Thoracic aorta (tissue), 2 donors: ENCODE data around the gene FMO4. TPM values are rescaled to one million over a fixed set of nuclear protein-coding genes. Genes with fewer than 3 reads are reported as not detected.
"Not testable (repeated sequence)": the region's sequence is repeated elsewhere in the genome, so short reads cannot be mapped to it uniquely, and the experiment has no call there.

Source experiments
- ATAC-seq: fragments of 150-250 bp; one replicate; pipeline ENCODE4 v1.8.0; 2017; ENCODE audit warnings: low read depth; ENCODE audit not compliant: insufficient number of reproducible peaks, low FRiP score
- DNase-seq: peaks from one replicate; pipeline ENCODE4 v3.0.0-alpha.2; 2020; ENCODE audit warnings: low spot score
- H3K27ac ChIP-seq, 2 donors: fragments of 200-600 bp; sonication (generic); 1 replicate in 1 of 2; 2 replicates in 1 of 2; pipeline ENCODE4 v1.5.1; 2016; ENCODE audit warnings: mild to moderate bottlenecking in 2 of 2, moderate library complexity in 2 of 2
- H3K27me3 ChIP-seq: fragments of 200-600 bp; sonication (generic); replicated peaks from 2 replicates; pipeline ENCODE4 v1.6.0; 2016; ENCODE audit warnings: mild to moderate bottlenecking; ENCODE audit not compliant: insufficient read depth
- H3K36me3 ChIP-seq: fragments of 200-600 bp; sonication (generic); one replicate; pipeline ENCODE4 v1.5.1; 2016
- H3K4me1 ChIP-seq, 2 donors: fragments of 200-600 bp; sonication (generic); 1 replicate in 1 of 2; 2 replicates in 1 of 2; pipeline versions ENCODE4 v1.5.1 to v1.6.0; 2016; ENCODE audit warnings: low read depth in 2 of 2, mild to moderate bottlenecking in 1 of 2; ENCODE audit not compliant: control insufficient read depth in 1 of 2
- H3K4me3 ChIP-seq: fragments of 200-600 bp; sonication (generic); 2 replicates; pipeline ENCODE4 v1.5.1; 2016; ENCODE audit warnings: mild to moderate bottlenecking
- H3K9me3 ChIP-seq: fragments of 200-600 bp; sonication (generic); 2 replicates; pipeline ENCODE4 v1.5.1; 2016
- total RNA-seq, 2 donors: library from RNA; depleted of rRNA; stranded (reverse); fragments of >200 nt; gene quantifications; one replicate each; pipeline versions ENCODE4 v1.1.0 to v1.2.3, GENCODE V29; 2016
- TF ChIP-seq, protein P1 (sequence below): fragments of 200-600 bp; sonication (generic); IDR thresholded peaks from one replicate; pipeline ENCODE4 v1.5.1; 2019; ENCODE audit warnings: antibody characterized with exemption

Gene FMO4
- total RNA-seq, 2 donors from 2014 or later, result 10.6 to 13.8 TPM

DNA sequence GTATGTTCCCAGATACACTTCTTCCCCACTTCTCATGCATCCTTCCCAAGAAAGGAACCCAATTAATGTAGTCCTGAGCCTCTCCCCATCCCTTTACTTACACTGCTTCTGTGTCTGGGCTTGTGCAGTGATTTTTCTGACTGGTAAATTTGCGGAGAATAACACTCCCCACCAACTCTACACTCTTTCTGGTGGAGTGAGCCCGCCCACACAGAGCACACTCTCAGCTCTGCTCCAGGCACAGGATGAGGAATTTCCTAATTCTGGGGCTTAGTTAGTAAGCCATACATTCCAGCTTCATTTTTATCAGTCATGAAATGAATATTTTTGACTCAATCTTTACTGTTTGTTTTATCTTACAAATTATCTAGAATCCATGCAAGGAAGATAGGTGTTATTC is 38.6 kb downstream of the FMO4 start:
- no peak overlapping the region for H3K27ac ChIP-seq
- H3K27me3 ChIP-seq, result no peaks in the 10 kb centered on the region
- H3K4me3 ChIP-seq, result no peak overlapping the region
- ATAC-seq (no peak), DNase-seq (no peak)
- H3K9me3 ChIP-seq, result no peaks in the 10 kb centered on the region
- TF ChIP-seq, protein P1, sequence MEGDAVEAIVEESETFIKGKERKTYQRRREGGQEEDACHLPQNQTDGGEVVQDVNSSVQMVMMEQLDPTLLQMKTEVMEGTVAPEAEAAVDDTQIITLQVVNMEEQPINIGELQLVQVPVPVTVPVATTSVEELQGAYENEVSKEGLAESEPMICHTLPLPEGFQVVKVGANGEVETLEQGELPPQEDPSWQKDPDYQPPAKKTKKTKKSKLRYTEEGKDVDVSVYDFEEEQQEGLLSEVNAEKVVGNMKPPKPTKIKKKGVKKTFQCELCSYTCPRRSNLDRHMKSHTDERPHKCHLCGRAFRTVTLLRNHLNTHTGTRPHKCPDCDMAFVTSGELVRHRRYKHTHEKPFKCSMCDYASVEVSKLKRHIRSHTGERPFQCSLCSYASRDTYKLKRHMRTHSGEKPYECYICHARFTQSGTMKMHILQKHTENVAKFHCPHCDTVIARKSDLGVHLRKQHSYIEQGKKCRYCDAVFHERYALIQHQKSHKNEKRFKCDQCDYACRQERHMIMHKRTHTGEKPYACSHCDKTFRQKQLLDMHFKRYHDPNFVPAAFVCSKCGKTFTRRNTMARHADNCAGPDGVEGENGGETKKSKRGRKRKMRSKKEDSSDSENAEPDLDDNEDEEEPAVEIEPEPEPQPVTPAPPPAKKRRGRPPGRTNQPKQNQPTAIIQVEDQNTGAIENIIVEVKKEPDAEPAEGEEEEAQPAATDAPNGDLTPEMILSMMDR, result no peak
- peaks cover 14 to 20% of the 10 kb centered on the region in 2 donors for H3K4me1 ChIP-seq
- H3K36me3 ChIP-seq, result no peaks in the 10 kb centered on the region

DNA sequence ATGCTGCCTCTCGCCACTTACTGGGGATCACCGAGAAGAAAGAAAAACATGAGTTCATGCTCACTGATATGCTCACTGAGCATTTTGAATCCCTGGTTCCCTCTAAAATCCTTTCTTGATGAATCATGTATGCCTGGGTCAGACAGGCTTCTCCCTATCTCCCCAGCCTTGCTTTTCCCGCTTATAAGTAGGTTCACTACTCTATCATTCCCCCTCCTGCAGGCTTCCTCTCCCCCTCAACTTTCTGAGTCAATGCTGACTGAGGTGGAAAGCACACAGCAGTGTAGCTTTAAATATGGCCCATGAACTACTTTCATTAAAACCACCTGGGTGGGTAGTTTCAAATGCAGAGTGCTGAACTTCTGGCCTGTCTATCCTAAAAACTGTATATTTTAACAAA is 41.7 kb downstream of the FMO4 start:
- no peak for ATAC-seq
- no peak for DNase-seq
- H3K4me3 ChIP-seq, result no peak overlapping the region
- no peaks in the 10 kb centered on the region for H3K9me3 ChIP-seq
- TF ChIP-seq, protein P1, result no peak
- no peaks in the 10 kb centered on the region for H3K27me3 ChIP-seq
- no peaks in the 10 kb centered on the region for H3K36me3 ChIP-seq
- no peak overlapping the region for H3K27ac ChIP-seq
- H3K4me1 ChIP-seq, result peaks cover 18 to 25% of the 10 kb centered on the region in 2 donors

DNA sequence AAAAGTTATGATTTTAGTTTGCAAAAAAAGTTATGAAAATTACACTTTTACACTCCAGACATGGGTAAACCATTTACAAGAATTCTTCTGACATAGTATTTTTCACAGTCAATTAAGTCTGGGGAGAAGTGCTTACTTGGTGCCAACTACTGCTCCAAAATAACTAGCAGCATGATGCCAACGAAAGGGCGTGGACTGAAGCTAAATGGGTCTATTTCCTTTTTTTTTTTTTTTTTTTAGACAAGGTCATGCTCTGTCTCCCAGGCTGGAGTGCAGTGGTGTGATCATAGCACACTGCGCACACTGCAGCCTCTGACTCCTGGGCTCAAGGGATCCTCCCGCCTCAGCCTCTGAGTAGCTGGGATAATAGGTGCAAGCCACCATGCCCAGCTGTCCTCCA is 43.2 kb downstream of the FMO4 start:
- no peak overlapping the region for H3K4me3 ChIP-seq
- TF ChIP-seq, protein P1, result no peak
- ATAC-seq, result no peak
- DNase-seq, result no peak
- H3K4me1 ChIP-seq, result peaks cover 18 to 25% of the 10 kb centered on the region in 2 donors
- no peaks in the 10 kb centered on the region for H3K9me3 ChIP-seq
- H3K27me3 ChIP-seq, result no peaks in the 10 kb centered on the region
- H3K36me3 ChIP-seq, result no peaks in the 10 kb centered on the region
- no peak overlapping the region for H3K27ac ChIP-seq

DNA sequence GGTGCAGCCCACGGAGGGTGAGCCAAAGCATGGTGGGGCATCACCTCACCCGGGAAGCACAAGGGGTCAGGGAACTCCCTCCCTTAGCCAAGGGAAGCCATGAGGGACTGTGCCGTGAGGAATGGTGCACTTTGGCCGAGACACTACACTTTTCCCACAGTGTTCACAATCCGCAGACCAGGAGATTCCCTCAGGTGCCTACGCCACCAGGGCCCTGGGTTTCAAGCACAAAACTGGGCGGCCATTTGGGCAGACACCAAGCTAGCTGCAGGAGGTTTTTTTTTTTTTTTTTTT is 45.3 kb downstream of the FMO4 start:
- ATAC-seq, H3K27me3 ChIP-seq, H3K4me3 ChIP-seq, H3K9me3 ChIP-seq, H3K27ac ChIP-seq, DNase-seq, H3K36me3 ChIP-seq: not testable (repeated sequence)
- peaks cover 18 to 25% of the 10 kb centered on the region in 2 donors for H3K4me1 ChIP-seq

DNA sequence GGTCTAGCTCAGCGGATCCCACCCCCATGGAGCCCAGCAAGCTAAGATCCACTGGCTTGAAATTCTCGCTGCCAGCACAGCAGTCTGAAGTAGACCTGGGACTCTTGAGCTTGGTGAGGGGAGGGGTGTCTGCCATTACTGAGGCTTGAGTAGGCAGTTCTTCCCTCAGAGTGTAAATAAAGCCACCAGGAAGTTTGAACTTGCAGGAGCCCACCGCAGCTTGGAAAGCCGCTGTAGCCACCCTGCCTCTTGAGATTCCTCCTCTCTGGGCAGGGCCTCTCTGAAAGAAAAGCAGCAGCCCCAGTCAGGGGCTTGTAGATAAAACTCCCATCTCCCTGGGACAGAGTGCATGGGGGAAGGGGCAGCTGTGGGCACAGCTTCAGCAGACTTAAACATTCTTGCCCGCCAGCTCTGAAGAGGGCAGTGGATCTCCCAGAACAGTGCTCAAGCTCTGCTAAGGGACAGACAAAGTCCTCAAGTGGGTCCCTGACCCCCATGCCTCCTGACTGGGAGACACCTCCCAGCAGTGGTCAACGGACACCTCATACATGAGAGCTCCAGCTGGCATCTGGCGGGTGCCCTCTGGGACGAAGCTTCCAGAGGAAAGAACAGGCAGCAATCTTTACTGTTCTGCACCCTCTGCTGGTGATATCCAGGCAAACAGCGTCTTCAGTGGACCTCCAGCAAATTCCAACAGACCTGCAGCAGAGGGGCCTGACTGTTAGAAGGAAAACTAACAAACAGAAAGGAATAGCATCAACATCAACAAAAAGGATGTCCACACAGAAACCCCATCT is 45.9 kb downstream of the FMO4 start:
- peaks cover 18 to 25% of the 10 kb centered on the region in 2 donors for H3K4me1 ChIP-seq
- H3K36me3 ChIP-seq, DNase-seq, H3K9me3 ChIP-seq, H3K4me3 ChIP-seq, H3K27ac ChIP-seq, H3K27me3 ChIP-seq, ATAC-seq: not testable (repeated sequence)

DNA sequence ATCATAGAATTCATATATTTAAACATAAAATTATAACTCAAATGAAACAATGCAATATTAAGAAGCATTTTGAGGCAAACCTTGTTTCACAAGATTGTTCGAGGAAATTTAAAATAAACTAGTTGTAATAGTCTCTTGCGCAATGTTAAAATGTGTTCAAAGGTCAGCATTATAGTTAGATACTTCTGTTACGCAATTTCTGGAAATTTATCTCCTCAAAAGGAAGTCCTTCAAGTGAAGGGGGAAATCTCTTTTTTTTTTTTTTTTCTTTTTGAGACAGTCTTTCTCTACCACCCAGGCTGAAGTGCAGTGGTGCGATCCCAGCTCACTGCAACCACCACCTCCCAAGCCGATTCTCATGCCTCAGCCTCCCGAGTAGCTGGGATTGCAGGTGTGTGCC is 52.1 kb downstream of the FMO4 start:
- no peak overlapping the region for H3K4me3 ChIP-seq
- H3K4me1 ChIP-seq, result peaks cover 9 to 31% of the 10 kb centered on the region in 2 donors
- no peak for DNase-seq
- H3K9me3 ChIP-seq, result no peaks in the 10 kb centered on the region
- H3K27me3 ChIP-seq, result no peaks in the 10 kb centered on the region
- H3K36me3 ChIP-seq, result no peaks in the 10 kb centered on the region
- ATAC-seq, result no peak
- TF ChIP-seq, protein P1, result no peak
- no peak overlapping the region for H3K27ac ChIP-seq
